ENCODE data around the gene CST2. TPM values are rescaled to one million over a fixed set of nuclear protein-coding genes. Genes with fewer than 3 reads are reported as not detected.

CST2 gene
- total RNA-seq, 1 donor from 2014 or later: not detected

- no peak overlapping the region for H2AFZ ChIP-seq (replicated peaks)
- H3K27ac Mint-ChIP-seq: no peak overlapping the region
- no peak overlapping the region for H3K9ac ChIP-seq
- H3F3A ChIP-seq (ENCODE audit: low read depth): no peaks in the 10 kb centered on the region
- H3K9me3 Mint-ChIP-seq: no peaks in the 10 kb centered on the region
- no peak for DNase-seq (ENCODE audit: low spot score)
- H3K27ac ChIP-seq: no peak overlapping the region
- no peaks in the 10 kb centered on the region for H3K79me2 ChIP-seq (ENCODE audit: low read depth)
- no peaks in the 10 kb centered on the region for H3K36me3 Mint-ChIP-seq
- H3K4me1 ChIP-seq: no peaks in the 10 kb centered on the region
- peaks cover 6% of the 10 kb centered on the region for H3K27me3 Mint-ChIP-seq (ENCODE audit: insufficient read depth, low read depth)
- no peak overlapping the region for H3K4me3 Mint-ChIP-seq
- H3K4me1 Mint-ChIP-seq: peaks cover 2% of the 10 kb centered on the region
- no peaks in the 10 kb centered on the region for H3K9me3 ChIP-seq (ENCODE audit: low read depth)
- no peak for TF ChIP-seq CTCF (IDR thresholded peaks at IDR 0.05)
- no peak overlapping the region for H3K4me2 ChIP-seq
- no peaks in the 10 kb centered on the region for H3K36me3 ChIP-seq
- H3K4me3 ChIP-seq: no peak overlapping the region
- H4K20me1 ChIP-seq (ENCODE audit: low read depth): no peaks in the 10 kb centered on the region
- H3K27me3 ChIP-seq: no peaks in the 10 kb centered on the region
Measured at GRCh38 chr20:23794841-23795240, 31.7 kb downstream of the CST2 start.

- H3K4me1 ChIP-seq: no peaks in the 10 kb centered on the region
- peaks cover 7% of the 10 kb centered on the region for H3K27me3 Mint-ChIP-seq (ENCODE audit: insufficient read depth, low read depth)
- no peaks in the 10 kb centered on the region for H3F3A ChIP-seq (ENCODE audit: low read depth)
- no peaks in the 10 kb centered on the region for H3K79me2 ChIP-seq (ENCODE audit: low read depth)
- H2AFZ ChIP-seq (replicated peaks): no peak overlapping the region
- no peak for DNase-seq (ENCODE audit: low spot score)
- no peak overlapping the region for H3K27ac ChIP-seq
- no peak overlapping the region for H3K27ac Mint-ChIP-seq
- no peak overlapping the region for H3K4me2 ChIP-seq
- H3K9ac ChIP-seq: no peak overlapping the region
- H3K4me3 ChIP-seq: no peak overlapping the region
- peaks cover 2% of the 10 kb centered on the region for H3K4me1 Mint-ChIP-seq
- no peaks in the 10 kb centered on the region for H3K9me3 ChIP-seq (ENCODE audit: low read depth)
- H3K36me3 Mint-ChIP-seq: no peaks in the 10 kb centered on the region
- no peak for TF ChIP-seq EZH2 (IDR thresholded peaks at IDR 0.05)
- TF ChIP-seq EZH2phosphoT487 (IDR thresholded peaks at IDR 0.05): no peak
- no peak for TF ChIP-seq CTCF (IDR thresholded peaks at IDR 0.05)
- no peaks in the 10 kb centered on the region for H4K20me1 ChIP-seq (ENCODE audit: low read depth)
- no peaks in the 10 kb centered on the region for H3K27me3 ChIP-seq
- H3K9me3 Mint-ChIP-seq: no peaks in the 10 kb centered on the region
- no peaks in the 10 kb centered on the region for H3K36me3 ChIP-seq
- no peak overlapping the region for H3K4me3 Mint-ChIP-seq
Measured at GRCh38 chr20:23794065-23794464, 32.5 kb downstream of the CST2 start.

- H3F3A ChIP-seq (ENCODE audit: low read depth): no peaks in the 10 kb centered on the region
- no peak overlapping the region for H3K4me3 Mint-ChIP-seq
- H3K9ac ChIP-seq: no peak overlapping the region
- no peaks in the 10 kb centered on the region for H3K36me3 ChIP-seq
- no peaks in the 10 kb centered on the region for H3K27me3 ChIP-seq
- H3K9me3 Mint-ChIP-seq: peaks cover 4% of the 10 kb centered on the region
- H3K36me3 Mint-ChIP-seq: no peaks in the 10 kb centered on the region
- peaks cover 2% of the 10 kb centered on the region for H3K27me3 Mint-ChIP-seq (ENCODE audit: insufficient read depth, low read depth)
- H3K4me1 Mint-ChIP-seq: no peaks in the 10 kb centered on the region
- H3K27ac Mint-ChIP-seq: no peak overlapping the region
- TF ChIP-seq EZH2phosphoT487 (IDR thresholded peaks at IDR 0.05) (no peak), CTCF (IDR thresholded peaks at IDR 0.05) (no peak), EZH2 (IDR thresholded peaks at IDR 0.05) (no peak)
- no peak overlapping the region for H3K4me2 ChIP-seq
- H3K79me2 ChIP-seq (ENCODE audit: low read depth): no peaks in the 10 kb centered on the region
- H3K9me3 ChIP-seq (ENCODE audit: low read depth): no peaks in the 10 kb centered on the region
- no peaks in the 10 kb centered on the region for H3K4me1 ChIP-seq
- no peak overlapping the region for H3K27ac ChIP-seq
- no peak for DNase-seq (ENCODE audit: low spot score)
- H3K4me3 ChIP-seq: no peak overlapping the region
- H2AFZ ChIP-seq (replicated peaks): no peak overlapping the region
- H4K20me1 ChIP-seq (ENCODE audit: low read depth): no peaks in the 10 kb centered on the region
Measured at GRCh38 chr20:23783447-23783846, 43.1 kb downstream of the CST2 start.

All from neural progenitor cell (in vitro differentiated cells).